Fibroblast of mammary gland (primary cell): ENCODE measurements around the gene PRKG1.

Source experiments
- DNase-seq: peaks from one replicate; pipeline ENCODE4 v3.0.0-alpha.2; 2010; ENCODE audit warnings: low read depth
- H3K4me3 ChIP-seq: 2 replicates; pipeline ENCODE4 v1.5.1; 2011; ENCODE audit warnings: low read depth, mild to moderate bottlenecking, low read length, moderate library complexity; ENCODE audit not compliant: control insufficient read depth
- TF ChIP-seq, protein P1 (sequence below): conservative IDR thresholded peaks from 2 replicates; pipeline ENCODE4 v1.5.1; 2011; ENCODE audit warnings: low read depth, low read length, inconsistent platforms; ENCODE audit not compliant: control insufficient read depth, insufficient read depth

Gene PRKG1

DNA sequence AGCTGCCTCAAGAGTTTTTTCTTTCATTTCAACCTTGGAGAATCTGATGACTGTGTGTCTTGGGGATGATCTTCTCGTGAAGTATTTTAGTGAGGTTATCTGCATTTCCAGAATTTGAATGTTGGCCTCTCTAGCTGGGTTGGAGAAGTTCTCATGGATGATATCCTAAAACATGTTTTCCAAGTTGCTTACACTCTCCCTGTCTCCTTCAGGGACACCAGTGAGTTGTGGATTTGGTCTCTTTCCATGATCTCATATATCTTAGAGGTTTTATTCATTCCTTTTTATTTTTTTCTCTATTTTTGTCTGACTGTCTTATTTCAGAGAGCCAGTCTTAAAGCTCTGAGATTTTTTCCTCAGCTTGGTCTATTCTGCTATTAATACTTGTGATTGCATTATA, 907.4 kb downstream of the PRKG1 start:
- no peak overlapping the region for H3K4me3 ChIP-seq
- TF ChIP-seq, protein P1, sequence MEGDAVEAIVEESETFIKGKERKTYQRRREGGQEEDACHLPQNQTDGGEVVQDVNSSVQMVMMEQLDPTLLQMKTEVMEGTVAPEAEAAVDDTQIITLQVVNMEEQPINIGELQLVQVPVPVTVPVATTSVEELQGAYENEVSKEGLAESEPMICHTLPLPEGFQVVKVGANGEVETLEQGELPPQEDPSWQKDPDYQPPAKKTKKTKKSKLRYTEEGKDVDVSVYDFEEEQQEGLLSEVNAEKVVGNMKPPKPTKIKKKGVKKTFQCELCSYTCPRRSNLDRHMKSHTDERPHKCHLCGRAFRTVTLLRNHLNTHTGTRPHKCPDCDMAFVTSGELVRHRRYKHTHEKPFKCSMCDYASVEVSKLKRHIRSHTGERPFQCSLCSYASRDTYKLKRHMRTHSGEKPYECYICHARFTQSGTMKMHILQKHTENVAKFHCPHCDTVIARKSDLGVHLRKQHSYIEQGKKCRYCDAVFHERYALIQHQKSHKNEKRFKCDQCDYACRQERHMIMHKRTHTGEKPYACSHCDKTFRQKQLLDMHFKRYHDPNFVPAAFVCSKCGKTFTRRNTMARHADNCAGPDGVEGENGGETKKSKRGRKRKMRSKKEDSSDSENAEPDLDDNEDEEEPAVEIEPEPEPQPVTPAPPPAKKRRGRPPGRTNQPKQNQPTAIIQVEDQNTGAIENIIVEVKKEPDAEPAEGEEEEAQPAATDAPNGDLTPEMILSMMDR = no peak
- no peak for DNase-seq

DNA sequence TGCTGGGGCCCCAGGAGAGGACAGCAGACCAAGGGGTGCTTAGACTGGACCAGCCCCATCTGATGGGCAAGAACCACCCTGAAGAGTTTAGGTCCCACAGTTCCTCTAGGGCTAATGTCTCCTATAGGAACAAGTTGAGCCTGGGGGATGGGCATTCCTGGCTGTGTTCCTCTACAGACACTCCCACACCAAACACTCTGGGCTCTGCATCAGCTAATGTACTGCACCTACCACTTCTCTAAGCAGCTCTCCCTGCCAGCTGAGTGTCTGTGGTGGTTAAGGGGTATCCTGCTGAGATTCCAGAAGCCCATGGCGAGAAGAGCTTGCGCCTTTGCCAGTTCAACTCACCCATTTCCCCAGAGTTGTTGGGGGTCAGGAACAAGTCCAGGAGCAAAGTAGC, 909.2 kb downstream of the PRKG1 start:
- no peak overlapping the region for H3K4me3 ChIP-seq
- TF ChIP-seq, protein P1 = no peak
- no peak for DNase-seq

DNA sequence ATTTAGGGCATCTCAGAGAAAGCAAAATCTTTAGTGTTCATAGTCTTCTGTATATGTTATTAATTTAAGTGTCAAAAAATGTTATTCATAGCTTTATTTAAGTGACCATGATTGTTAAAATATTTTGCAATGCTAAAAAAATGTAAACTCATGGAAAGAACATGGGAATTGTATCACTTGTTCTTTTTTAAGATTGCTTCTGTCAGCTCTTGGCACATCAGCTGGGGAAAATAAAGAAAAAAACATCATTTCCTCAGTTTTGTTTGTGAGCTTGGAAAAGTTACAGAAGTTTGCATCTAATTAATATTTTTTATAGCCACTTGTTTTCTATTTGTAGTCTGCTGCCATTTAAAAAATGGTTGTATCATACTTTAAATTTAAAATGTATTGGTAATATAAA, 911.0 kb downstream of the PRKG1 start:
- no peak for DNase-seq
- no peak overlapping the region for H3K4me3 ChIP-seq
- TF ChIP-seq, protein P1 = no peak

DNA sequence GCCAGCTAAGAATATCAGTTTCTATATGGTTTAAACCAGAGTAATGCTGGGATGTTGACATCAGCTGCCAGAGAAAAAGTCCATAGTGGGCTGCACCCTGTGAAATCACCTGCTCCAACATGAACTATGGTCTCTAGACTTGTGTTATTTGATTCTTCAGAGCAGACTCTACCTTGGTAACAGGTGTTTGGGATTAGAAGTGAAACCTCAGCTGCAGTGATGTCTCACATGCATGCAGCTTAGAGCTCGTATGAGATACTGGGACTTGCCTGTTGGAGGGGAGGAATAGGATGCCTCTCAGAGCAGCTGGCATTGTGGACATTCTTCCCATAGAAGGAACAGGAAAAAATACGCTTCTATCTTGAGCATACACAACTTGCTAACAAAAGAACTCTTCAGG, 912.2 kb downstream of the PRKG1 start:
- TF ChIP-seq, protein P1 = no peak
- DNase-seq = no peak
- no peak overlapping the region for H3K4me3 ChIP-seq

DNA sequence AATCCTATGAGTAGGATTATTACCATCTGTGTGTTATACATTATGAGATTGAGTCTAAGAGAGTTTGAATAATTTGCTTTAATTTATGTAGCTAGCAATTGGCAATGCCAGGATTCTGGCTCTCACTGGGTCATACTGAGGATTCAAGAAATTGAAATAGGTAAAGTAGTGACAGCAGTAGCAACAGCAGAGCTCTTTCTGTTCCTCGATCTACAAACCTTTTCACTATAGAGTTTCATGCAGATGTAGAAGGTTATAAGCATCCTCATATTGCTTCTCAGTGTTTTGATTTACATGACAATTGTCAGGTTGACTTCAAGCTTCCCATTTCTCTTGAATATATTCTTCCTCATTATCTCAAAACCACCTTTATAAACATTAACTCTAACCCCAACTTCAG, 919.2 kb downstream of the PRKG1 start:
- DNase-seq = no peak
- no peak overlapping the region for H3K4me3 ChIP-seq

DNA sequence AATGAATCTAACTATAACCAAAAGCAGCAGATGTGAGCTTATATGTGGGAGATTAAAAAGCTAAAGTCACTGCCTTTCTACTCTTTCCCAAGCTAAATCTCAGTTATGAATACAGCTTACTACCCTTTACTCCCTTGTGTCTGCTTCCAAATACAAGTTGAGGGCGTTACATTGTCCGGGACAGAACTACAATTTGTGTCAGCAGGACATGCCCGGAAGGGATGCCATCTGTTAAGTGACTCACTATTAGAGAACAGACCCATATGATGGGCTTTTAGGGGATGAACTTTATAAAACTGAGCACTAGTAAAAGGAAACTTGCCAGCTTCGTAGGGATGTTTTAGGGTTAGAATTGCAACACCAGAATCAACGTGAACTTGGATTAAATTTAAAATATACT, 924.8 kb downstream of the PRKG1 start:
- TF ChIP-seq, protein P1 = no peak
- peak; percentile 4 for DNase-seq
- H3K4me3 ChIP-seq = no peak overlapping the region

More for the DNA sequence above, 919.2 kb downstream of the PRKG1 start:
- TF ChIP-seq, protein P1 = no peak

DNA sequence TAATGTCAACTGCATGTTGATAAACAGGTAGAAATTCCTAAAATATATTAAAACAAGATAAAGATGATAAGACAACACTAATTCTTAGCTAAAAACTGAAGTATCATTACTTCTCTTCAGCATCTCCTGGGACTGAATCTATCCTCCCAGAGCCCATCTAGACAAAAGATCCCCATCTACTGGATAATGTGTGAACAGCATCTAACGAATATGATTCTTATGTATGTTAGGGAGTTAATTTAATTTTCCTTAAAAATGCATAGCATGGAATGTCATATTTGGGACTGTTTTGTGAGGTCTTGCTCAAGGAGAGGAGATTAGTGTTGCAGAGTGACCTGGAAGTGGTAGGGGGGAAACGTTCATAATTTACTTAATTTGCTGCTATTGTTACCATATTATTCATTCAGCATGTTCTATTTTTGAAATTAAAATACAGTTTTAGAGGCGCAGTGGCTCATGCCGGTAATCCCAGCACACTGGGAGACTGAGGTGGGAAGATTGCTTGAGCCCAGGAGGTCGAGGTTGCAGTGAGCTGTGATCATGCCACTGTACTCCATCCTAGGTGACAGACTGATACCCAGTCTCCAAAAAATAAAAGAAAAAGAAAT, 930.2 kb downstream of the PRKG1 start:
- no peak overlapping the region for H3K4me3 ChIP-seq
- DNase-seq = peak; percentile 66
- TF ChIP-seq, protein P1 = peak; percentile 77
